ENCODE data around the gene COX4I2. TPM values are rescaled to one million over a fixed set of nuclear protein-coding genes. Genes with fewer than 3 reads are reported as not detected.
A peak's percentile ranks its signal among the peaks of the same experiment; 100 is the strongest.

COX4I2 gene
- total RNA-seq, 1 experiment from 2014 or later: not detected

- POLR2A ChIA-PET (ENCODE audit: low non-redundant PET): no interaction called here
- CTCF ChIA-PET: interaction anchor here (0.6 to 1.1 kb wide), 2 partner anchors 12 to 50 kb away, joined by 3 to 6 read pairs; no protein-coding TSS in a partner anchor
- no peaks in the 10 kb centered on the region for H3K27me3 ChIP-seq (replicated peaks; ENCODE audit: insufficient read depth, low read depth, low read length, poor library complexity)
- BruUV-seq (replicated peaks): no TSS peak
- no peak overlapping the region for H3K27ac ChIP-seq (ENCODE audit: low read depth, low read length, poor library complexity, severe bottlenecking)
- H3K9me3 ChIP-seq (ENCODE audit: low read depth, low read length, poor library complexity, severe bottlenecking): no peaks in the 10 kb centered on the region
- peaks cover 32% of the 10 kb centered on the region for H3K4me1 ChIP-seq (ENCODE audit: insufficient read depth, low read length, poor library complexity, severe bottlenecking)
- TF ChIP-seq CTCF (conservative IDR thresholded peaks at IDR 0.05; ENCODE audit: low read depth, low read length) (no peak), EZH2 (IDR thresholded peaks at IDR 0.05; ENCODE audit: borderline replicate concordance, low read depth, low read length, poor library complexity, severe bottlenecking) (no peak)
- intact Hi-C loops (cut with micrococcal nuclease; ENCODE audit: unreplicated experiment): no loop called here
- H3K4me3 ChIP-seq (ENCODE audit: low read depth, low read length, poor library complexity, severe bottlenecking): no peak overlapping the region
- DNase-seq (ENCODE audit: low spot score): no peak
- H3K36me3 ChIP-seq (ENCODE audit: insufficient read depth, low read length, poor library complexity, severe bottlenecking): no peaks in the 10 kb centered on the region
These were observed 35.7 kb downstream of the COX4I2 start for GRCh38 chr20:31673435-31673834.

GRCh38 chr20:31673943-31674463, 36.3 kb downstream of the COX4I2 start:
- TF ChIP-seq CTCF (conservative IDR thresholded peaks at IDR 0.05; ENCODE audit: low read depth, low read length): no peak
- no peak for TF ChIP-seq EZH2 (IDR thresholded peaks at IDR 0.05; ENCODE audit: borderline replicate concordance, low read depth, low read length, poor library complexity, severe bottlenecking)
- Histone ChIP-seq H3K4me3 (ENCODE audit: low read depth, low read length, poor library complexity, severe bottlenecking) (no peak overlapping the region), H3K27ac (ENCODE audit: low read depth, low read length, poor library complexity, severe bottlenecking) (peak overlapping the region; percentile 72), H3K9me3 (ENCODE audit: low read depth, low read length, poor library complexity, severe bottlenecking) (no peaks in the 10 kb centered on the region), H3K4me1 (ENCODE audit: insufficient read depth, low read length, poor library complexity, severe bottlenecking) (peaks cover 32% of the 10 kb centered on the region), H3K27me3 (replicated peaks; ENCODE audit: insufficient read depth, low read depth, low read length, poor library complexity) (no peaks in the 10 kb centered on the region), H3K36me3 (ENCODE audit: insufficient read depth, low read length, poor library complexity, severe bottlenecking) (no peaks in the 10 kb centered on the region)
- no peak for DNase-seq (ENCODE audit: low spot score)
- POLR2A ChIA-PET (ENCODE audit: low non-redundant PET): interaction anchor here (0.7 kb wide), 1 partner anchor 100 kb away, joined by 7 read pairs; no protein-coding TSS in a partner anchor
- no TSS peak for BruUV-seq (replicated peaks)
- CTCF ChIA-PET: interaction anchor here (0.6 to 1.1 kb wide), 2 partner anchors 13 to 50 kb away, joined by 3 to 6 read pairs; no protein-coding TSS in a partner anchor
- intact Hi-C loops (cut with micrococcal nuclease; ENCODE audit: unreplicated experiment): no loop called here

GRCh38 chr20:31674895-31675827, 37.4 kb downstream of the COX4I2 start:
- ChIA-PET POLR2A (ENCODE audit: low non-redundant PET) (interaction anchor here (0.7 kb wide), 1 partner anchor 101 kb away, joined by 7 read pairs; no protein-coding TSS in a partner anchor), CTCF (no interaction called here)
- Histone ChIP-seq H3K27me3 (replicated peaks; ENCODE audit: insufficient read depth, low read depth, low read length, poor library complexity) (no peaks in the 10 kb centered on the region), H3K36me3 (ENCODE audit: insufficient read depth, low read length, poor library complexity, severe bottlenecking) (no peaks in the 10 kb centered on the region), H3K4me1 (ENCODE audit: insufficient read depth, low read length, poor library complexity, severe bottlenecking) (peaks cover 32% of the 10 kb centered on the region), H3K9me3 (ENCODE audit: low read depth, low read length, poor library complexity, severe bottlenecking) (no peaks in the 10 kb centered on the region), H3K4me3 (ENCODE audit: low read depth, low read length, poor library complexity, severe bottlenecking) (peak overlapping the region; percentile 12), H3K27ac (ENCODE audit: low read depth, low read length, poor library complexity, severe bottlenecking) (peak overlapping the region; percentile 72)
- DNase-seq (ENCODE audit: low spot score): peak; percentile 91
- no peak for TF ChIP-seq EZH2 (IDR thresholded peaks at IDR 0.05; ENCODE audit: borderline replicate concordance, low read depth, low read length, poor library complexity, severe bottlenecking)
- no peak for TF ChIP-seq CTCF (conservative IDR thresholded peaks at IDR 0.05; ENCODE audit: low read depth, low read length)
- BruUV-seq (replicated peaks): no TSS peak
- intact Hi-C loops (cut with micrococcal nuclease; ENCODE audit: unreplicated experiment): no loop called here

Measured in A673 (cell line).